Endometrium (tissue), 2 donors: ENCODE data around the gene PDE6A.
"Not testable (repeated sequence)": the region's sequence is repeated elsewhere in the genome, so short reads cannot be mapped to it uniquely, and the experiment has no call there.

ENCODE experiments used
- FAIRE-seq: peaks from 2 replicates; lab custom pipeline; 2012; peaks lifted over from hg19 to GRCh38; lab: Jason Lieb, UNC
- donor health status: control.
- donor health status: control.

The PDE6A gene

DNA sequence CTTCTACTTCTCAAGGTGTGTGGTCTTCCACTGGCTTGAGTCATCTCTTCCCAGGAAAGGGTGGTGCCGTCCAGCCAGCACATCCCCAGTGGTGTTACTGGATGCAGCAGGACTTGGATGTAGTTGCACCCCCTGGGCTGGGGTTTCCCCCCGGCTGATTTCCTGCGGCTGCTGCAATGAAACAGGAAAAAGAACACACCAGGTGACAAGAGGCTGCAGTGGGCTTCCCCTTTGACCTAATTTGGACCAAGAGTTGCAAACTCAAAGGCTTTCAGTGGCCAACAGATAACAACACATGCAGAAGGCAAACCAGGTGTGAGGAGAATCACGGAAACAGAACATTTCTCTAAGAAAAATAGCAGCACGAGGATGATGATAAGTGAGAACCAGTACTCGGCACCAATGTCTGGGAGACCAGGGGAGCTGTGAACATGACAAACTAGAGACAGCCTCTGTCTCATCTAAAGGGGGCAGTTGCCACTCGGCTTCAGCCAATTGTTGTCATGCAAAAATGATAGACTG is 83.7 kb downstream of the PDE6A start:
- no peak for FAIRE-seq

DNA sequence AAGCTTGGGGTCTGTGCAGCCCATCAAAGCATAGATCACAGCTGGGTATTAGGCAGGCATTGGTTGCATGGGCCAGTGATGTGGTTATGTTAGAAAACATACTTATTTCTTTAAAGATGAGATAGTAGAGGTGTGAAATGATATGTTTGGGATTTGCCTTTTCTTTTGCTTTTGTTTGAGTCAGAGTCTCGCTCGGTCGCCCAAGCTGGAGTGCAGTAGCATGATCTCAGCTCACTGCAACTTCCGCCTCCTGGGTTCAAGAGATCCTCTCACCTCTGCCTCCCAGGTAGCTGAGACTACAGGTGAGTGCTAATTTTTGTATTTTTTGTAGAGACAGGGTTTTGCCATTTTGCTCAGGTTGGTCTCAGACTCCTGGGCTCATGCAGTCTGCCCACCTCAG is 84.8 kb downstream of the PDE6A start:
- FAIRE-seq, result no peak

DNA sequence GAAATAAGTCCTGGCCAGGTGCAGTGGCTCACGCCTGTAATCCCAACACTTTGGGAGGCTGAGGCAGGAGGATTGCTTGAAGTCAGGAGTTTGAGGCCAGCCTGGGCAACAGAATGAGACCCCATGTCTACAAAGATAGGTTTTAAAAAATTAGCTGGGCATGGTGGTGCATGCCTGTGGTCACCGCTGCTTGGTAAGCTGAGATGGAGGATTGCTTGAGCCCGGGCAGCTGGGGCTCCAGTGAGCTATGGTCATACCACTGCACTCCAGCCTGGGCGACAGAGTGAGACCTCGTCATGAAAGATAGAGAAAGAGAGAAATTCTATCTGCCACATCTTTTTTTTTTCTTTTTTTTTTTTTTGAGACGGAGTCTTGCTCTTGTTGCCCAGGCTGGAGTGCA is 86.1 kb downstream of the PDE6A start:
- not testable (repeated sequence) for FAIRE-seq

DNA sequence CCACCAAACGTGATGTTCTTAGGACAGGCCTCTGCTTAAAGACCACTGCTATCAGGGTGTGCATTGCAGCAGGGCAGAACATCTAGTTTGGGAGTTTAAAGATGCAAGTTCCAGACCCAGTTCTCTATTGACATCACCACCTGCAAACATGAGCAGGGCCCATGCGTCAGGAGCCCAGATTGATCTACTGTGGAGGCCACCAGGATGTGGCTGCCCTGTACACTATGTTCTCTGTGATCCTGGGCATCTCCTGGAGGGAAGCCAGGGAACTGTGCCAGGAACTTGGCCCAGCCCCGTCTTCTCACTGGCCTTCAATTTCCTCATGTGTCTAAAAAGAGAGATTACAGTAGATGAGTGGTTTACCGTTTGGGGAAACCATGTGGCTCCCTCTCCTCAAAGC is 87.1 kb downstream of the PDE6A start:
- no peak for FAIRE-seq

DNA sequence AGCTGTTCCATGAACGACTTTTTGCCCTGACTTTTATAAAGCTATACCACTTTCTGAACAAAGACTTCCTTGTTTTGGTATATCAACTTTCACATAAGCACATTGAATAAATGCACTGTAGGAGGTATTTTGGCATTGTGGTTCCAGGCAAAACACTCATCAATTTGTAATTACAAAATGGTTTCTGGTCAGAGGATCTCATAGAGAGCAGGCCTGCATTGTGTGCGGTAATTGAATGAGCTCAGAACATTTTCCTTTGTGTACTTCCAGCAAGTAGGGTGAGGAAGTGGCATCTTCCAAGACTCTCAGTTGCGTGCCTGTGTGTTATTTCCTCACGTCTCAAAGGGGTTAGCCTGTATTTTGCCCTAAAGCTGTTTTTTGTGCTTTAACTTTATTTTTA is 89.2 kb downstream of the PDE6A start:
- FAIRE-seq, result no peak

DNA sequence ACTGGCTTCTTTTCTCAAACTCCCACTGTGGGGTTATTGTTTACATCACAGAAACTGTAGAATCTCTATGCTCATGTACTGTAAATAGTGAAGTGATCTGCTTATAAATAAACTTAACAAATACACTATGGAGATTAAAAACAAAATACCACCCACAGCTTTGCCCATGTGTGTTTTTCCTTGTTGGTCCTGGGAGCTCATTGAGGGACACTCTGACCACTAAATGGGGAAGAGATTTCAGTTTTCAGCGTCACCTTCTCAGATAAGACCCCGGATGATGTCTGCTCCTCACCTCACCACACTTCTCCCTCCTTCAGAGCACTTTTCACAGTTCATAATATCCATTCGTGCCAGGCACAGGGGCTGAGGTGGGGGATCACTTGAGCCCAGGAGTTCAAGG is 89.7 kb downstream of the PDE6A start:
- no peak for FAIRE-seq

DNA sequence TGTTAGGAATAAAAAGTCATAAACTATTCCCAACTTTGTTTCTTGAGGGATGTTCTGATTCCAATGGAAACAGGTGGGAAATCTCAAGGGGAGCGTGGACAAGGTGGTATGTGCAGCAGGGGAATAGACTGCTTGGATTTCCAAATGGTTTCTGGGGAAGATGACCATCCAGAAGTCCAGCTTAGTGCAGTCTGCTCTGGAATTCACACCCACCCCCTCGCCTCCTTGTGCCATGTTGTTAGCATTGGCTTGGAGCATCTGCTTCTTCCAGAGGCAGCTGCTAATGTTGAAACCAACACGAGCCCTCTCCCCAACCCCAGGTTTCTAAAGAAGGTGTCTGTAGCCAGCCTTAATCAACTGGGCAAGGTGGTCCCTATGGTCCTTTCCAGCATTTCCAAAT is 90.9 kb downstream of the PDE6A start:
- FAIRE-seq, result no peak

DNA sequence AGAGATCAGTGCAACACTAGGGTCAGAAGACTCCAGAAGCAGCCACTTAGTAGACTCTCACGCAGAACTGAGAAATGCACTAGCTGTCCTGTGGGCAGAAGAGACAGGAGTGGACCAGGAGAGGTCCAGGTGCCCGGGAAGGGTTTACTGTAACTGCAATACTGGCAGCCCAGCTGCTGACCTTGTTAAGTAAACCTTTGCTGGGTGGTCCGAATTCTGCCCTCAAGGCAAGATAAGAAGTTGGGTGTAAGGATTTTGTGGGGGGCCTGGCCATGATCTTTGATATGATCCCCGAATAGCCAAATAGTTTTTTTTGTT is 91.3 kb downstream of the PDE6A start:
- FAIRE-seq, result no peak

DNA sequence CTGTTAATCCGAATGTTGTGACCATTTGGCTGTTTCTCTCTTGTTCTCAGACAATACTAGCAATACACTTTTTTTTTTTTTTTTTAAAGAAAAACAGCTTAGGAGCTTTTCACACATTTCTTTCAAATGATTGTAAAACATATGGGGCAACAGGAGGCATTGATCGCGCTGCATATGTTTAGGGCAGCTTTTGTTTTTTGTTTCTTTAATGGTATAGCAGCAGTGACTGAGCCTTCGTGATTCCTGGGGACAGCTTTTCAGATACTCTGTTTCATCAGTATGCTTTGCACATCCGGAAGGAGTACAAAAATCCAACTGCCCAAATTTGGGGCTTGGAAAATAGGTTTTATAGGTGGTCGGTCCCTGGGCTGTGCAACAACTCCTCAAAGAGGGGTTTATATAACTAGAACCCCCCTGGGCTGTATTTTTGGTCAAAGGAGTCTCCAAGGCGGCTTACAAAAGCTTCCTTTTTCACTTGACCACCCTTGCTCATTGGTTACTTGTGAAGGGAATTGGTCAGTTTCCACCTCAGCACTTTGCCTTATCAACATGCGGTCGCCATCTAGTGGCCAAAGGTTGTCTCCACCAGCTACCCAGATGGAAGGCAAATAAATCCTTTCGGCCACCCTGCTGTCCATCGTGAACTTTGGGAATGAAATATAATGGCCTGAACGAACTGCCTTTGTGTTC is 91.8 kb downstream of the PDE6A start:
- no peak for FAIRE-seq

DNA sequence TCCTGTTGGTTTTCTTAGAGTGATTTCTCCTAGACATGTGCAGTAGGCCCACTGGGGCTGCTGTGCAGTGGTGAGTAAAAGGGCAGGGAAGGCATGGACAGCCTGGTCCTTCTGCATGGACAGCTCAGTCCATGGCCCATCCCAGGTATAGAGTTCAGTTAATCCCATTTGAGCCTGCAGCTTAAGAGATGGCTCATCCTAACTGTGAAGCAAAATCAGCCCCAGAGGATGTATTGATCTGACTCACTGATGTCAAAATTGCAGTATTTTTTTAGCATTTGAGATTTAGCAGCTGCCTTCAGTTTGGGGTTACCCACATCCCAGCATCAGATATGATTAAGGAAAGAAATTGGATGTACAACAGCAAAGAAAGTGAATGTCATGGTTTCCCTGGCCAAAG is 93.4 kb downstream of the PDE6A start:
- no peak for FAIRE-seq

DNA sequence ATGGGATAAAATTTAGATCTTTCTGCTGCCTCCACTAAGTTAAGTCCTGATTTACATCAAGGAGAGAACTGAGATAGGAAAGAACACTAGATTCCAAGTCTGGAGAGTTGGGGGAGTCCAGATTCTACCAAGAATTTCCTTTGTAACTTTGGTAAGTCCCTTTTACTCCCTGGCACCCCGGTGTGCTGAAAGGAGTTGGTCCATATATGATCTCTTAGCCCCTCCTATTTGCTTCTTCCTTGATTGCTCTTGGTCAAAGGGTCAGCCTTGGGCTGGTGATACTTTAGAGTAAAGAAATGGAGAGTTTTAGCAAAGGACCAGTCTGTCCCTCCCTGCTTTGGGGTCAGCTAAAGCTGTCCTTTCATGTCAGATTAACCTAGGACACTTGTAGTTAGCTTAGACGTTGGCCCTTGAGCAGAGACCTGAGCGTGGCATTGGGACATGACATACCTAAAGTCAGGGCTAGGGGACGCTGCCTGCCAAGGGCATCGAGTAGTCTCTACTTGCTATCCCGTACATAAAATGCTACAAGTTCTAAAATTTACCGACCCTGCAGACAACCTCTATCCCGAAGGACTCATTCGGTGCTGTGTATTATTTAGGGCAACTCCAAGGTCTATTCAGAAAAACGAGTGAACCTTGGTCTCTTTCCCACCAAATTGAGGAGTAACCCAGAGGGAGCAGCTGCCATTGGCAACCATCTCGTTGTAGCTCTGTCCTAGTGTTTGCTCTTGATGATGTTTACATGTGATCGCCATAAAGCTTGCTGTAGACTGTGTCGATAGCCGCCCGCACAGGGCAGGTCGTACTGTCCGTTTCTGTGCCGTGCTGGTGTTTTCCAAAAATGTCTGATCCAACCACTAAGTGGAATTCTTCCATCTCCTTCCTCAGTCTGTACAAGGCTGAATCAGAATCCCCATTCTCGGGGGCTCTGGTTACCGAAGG is 94.4 kb downstream of the PDE6A start:
- no peak for FAIRE-seq

DNA sequence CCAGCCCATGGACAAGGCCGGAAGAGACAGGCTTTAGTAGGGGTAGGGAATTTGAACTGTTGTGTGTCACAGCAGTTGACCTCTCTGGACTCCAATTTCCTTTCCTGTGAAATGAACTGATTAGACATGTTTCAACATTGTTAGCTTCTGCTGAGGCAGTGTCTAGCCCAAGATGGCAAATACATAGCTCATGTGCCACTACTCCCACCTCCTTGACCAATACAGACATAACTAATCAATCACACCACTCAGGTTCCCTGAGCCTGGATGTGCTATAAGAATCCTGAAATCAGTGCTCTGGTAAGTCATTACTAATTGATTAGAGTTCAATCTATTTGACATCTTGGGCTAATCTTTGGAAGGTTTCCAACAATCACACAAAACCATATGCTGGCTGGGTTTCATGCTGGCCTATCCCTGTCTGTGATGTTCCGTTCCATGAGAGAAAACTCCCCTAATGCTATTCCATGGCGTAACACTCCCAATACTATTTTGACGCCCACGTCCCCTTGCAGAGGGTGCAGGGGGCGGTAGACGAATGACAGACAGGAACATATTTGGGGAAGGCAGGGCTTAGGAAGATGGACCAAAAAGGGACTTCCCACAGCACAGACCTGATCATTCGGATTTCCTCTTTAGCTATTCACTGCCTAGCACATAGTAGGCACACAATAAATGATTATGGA is 95.2 kb downstream of the PDE6A start:
- no peak for FAIRE-seq

DNA sequence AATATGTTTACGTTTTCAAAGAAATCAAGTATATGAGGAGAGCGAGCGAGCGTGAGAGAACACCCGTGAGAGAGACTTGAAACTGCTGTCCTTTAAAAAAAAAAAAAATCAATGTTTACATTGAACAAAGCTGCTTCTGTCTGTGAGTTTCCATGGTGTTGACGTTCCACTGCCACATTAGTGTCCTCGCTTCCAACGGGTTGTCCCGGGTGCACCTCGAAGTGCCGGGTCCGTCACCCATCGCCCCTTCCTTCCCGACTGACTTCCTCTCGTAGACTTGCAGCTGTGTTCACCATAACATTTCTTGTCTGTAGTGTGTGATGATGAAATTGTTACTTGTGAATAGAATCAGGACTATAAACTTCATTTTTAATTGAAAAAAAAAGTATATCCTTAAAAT is 97.0 kb downstream of the PDE6A start:
- FAIRE-seq, result no peak

DNA sequence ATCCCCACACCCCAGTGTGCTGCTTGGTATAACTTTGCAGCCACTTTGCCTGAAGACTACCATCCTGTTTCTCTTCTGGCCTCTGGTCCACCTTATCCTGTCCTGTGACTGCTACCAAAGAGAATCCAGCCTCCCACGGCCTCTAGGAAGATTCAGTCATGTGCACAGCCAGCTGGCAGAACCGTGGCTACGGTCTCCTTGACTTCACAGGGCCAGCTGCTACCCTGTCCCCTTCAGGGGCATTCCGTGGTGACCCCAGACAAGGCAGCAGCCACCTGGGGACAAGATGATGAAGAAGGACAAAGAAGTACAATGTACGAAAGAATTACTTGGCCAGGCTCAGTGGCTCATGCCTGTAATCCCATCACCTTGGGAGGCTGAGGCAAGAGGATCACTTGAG is 98.6 kb downstream of the PDE6A start:
- FAIRE-seq, result no peak

DNA sequence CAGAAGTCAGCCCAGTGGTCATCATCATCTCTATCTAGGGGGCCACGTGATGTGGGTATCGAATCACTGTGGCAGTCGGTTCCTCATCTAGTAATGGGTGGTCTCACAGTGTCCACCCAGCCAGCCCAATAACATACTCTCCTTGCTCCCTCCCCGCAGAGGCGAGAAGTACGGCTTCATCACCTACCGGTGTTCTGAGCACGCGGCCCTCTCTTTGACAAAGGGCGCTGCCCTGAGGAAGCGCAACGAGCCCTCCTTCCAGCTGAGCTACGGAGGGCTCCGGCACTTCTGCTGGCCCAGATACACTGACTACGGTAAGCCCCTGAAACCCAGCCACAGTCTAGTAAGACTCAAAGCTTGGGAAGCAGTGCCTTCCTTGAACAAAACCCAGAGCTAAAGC is 99.0 kb downstream of the PDE6A start:
- FAIRE-seq, result no peak

DNA sequence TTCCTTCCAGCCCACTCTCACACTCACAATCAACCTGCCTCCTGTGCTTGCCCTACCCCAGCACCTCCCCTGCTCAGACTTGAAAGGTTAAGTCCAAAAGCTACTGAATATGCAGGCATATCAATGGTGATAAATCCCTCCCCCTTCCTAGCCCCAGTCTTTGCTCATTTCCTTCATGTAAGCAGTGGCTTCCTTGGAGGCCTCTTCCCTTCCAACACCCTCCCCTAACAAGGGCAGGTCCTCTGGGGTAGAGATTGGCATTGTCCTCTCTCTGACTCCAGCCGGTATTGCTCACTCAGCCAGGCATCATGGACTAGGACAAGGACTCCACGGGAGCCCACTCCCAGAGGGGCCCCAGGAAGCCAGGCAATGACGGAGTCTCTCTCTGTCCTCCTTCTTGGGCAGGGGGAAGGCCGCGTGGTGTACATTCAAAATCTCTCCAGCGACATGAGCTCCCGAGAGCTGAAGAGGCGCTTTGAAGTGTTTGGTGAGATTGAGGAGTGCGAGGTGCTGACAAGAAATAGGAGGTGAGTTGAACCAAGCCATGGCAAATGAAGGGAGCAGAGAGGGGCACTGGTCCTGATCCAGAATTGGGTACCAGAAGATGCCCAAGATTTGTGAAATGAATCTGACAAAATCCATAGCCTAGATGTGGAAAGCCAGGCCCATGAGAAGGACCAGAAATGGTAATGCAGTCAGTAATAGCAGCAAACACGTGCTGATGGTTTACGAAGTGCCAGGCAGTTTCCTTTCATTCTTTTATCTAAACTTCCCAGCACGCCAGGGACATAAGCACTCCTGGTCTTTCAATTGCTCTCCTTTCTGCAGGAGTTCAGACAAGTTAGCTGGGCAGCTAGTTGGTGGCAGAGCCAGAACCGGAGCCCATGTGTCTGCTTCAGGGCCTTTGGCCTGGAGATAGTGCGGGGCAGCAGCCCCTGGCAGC is 102.5 kb downstream of the PDE6A start:
- no peak for FAIRE-seq

DNA sequence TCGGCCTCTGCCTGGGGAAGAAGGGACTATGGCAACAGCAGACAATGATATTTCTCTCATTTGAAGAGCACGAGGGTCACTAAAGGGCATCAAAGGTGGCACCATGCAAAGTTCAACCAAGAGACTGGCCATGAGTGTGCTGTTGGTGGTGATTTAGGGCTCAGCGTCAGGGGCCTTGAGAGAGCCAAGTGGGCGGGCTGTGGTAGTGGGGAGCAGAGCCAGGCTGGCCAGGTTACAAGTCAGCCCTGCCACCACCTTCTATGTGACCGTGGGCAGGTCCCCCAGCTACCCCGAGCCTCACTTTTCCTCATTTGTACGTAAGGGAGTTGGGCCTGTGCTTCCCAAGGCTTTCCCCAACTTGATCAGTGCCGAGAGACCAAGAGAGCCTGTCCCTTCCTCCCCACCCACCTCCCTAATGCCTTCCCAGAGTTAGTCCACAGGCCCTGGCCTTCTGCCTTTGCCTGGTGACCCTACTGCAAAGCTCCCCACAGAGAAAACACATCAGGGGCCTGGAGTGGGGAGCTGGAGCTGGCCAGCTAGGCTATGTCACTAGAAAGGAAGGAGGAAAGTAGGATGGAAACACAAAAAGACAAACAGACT is 104.3 kb downstream of the PDE6A start:
- FAIRE-seq, result no peak

DNA sequence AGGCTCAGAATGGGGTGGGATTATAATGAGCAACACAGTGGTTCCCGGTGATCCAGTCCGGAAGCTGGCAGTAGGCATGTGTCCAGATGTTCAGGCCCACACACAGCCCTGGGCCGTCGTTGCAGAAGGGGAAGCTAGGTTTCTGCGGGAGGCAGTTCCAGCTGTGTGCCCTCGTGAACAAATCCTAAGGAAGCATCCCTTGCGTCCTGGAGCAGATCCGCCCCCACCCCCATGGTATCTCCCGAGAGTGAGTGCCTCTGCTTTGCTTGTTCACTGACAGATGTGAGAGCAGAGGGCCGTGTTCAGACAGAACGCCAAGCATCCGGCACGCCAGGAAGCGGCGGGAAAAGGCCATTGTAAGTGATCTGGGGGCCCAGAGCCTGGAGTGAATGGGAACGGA is 104.8 kb downstream of the PDE6A start:
- no peak for FAIRE-seq

DNA sequence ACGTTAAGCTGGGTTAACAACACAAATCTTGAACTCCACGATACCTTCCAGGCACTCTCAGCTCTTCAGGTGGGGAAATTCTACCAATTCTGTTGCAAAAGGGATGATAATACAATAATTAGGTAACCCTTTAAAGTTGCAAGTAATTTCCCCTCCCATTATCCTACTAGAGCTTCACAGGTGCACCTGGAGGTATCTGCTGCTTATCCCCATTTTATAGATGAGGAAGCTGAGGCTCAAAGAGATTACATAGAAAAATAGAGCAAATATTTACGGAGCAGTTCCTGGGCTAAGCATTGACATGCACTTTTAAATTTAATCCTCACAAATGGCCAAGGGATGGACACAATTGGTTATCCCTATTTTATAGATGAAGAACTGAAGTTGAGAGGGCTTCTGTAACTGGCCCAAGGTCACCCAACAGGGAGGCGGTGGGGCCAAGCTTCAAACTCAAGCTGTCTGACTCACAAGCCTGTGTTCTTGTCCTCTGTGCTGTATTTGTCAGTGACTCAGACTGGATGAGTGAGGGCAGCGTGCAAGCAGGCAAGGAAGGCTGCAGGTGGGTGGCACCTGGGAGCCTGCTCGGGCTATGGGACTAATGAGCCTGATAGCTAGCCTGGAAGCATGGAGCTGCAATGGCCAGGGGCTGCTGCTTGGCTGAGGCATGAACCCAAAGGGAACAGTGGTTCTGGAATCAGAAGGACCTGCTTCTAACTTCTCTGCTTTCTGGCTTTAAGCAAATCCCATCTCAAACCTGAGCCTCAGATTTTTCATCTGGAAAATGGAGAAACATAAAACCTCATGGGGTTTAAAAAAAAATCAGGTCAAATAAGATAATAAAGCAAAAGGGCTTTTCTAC is 105.5 kb downstream of the PDE6A start:
- no peak for FAIRE-seq

DNA sequence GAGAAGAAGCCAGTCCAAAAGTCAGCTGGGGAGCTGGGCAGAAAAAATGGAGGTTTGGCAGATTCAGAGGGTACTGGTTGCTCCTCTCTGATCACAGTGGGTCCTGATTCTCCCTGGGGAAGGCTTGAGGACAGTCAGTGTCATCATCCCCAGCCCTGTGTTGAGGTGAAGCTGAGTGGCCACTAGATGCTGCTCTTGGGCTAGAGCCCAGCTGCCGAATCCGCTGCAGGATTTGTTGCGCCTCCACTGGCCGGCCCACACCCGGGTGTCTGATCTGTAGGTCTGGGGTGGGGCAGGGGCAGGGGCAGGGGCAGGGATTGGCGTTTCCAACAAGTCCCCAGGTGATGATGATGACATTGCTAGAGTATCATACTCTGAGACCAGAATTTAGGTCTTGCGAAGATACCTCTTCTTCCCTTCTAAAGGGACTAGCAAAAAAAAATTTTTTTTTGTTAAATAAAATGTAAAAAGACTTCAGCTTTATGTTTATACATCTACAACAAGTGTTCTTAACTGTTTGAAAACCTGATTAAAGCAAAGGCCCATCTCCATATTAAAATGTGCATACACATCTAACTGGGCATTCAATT is 106.8 kb downstream of the PDE6A start:
- FAIRE-seq, result no peak
